SJSA1 (cell line): ENCODE measurements around the gene BAIAP2. TPM values are rescaled to one million over a fixed set of nuclear protein-coding genes. Genes with fewer than 3 reads are reported as not detected.
A peak's percentile ranks its signal among the peaks of the same experiment; 100 is the strongest.

ENCODE experiments used
- DNase-seq, 2 experiments: peaks; one replicate each; pipeline ENCODE4 v3.0.0-alpha.2; 2015 to 2020; ENCODE audit warnings: low spot score in 2 of 2, low read depth in 1 of 2
- H3K27ac ChIP-seq: fragments of 250-450 bp; sonication (Bioruptor Pico); 2 replicates; pipeline ENCODE4 v1.5.1; 2020; ENCODE audit warnings: mild to moderate bottlenecking, moderate library complexity
- H3K27me3 ChIP-seq: fragments of 250-450 bp; sonication (Bioruptor Pico); replicated peaks from 2 replicates; pipeline ENCODE4 v1.5.1; 2020; ENCODE audit warnings: mild to moderate bottlenecking, moderate library complexity
- H3K36me3 ChIP-seq: fragments of 250-450 bp; sonication (Bioruptor Pico); 2 replicates; pipeline ENCODE4 v1.5.1; 2020; ENCODE audit warnings: mild to moderate bottlenecking
- H3K4me1 ChIP-seq: fragments of 250-450 bp; sonication (Bioruptor Pico); replicated peaks from 2 replicates; pipeline ENCODE4 v1.6.1; 2021; ENCODE audit warnings: mild to moderate bottlenecking
- H3K4me3 ChIP-seq: fragments of 250-450 bp; sonication (Bioruptor Pico); 2 replicates; pipeline ENCODE4 v1.5.1; 2020; ENCODE audit warnings: mild to moderate bottlenecking
- H3K9me3 ChIP-seq: fragments of 250-450 bp; sonication (Bioruptor Pico); replicated peaks from 2 replicates; pipeline ENCODE4 v1.5.1; 2020; ENCODE audit warnings: mild to moderate bottlenecking
- total RNA-seq: library from RNA; depleted of rRNA; stranded (reverse); fragments of >200 nt; shearing (Covaris generic); gene quantifications from 2 replicates; pipeline ENCODE4 v1.2.3, GENCODE V29; 2014

Gene BAIAP2
- total RNA-seq, 1 experiment from 2014 or later = 37.6 TPM

DNA sequence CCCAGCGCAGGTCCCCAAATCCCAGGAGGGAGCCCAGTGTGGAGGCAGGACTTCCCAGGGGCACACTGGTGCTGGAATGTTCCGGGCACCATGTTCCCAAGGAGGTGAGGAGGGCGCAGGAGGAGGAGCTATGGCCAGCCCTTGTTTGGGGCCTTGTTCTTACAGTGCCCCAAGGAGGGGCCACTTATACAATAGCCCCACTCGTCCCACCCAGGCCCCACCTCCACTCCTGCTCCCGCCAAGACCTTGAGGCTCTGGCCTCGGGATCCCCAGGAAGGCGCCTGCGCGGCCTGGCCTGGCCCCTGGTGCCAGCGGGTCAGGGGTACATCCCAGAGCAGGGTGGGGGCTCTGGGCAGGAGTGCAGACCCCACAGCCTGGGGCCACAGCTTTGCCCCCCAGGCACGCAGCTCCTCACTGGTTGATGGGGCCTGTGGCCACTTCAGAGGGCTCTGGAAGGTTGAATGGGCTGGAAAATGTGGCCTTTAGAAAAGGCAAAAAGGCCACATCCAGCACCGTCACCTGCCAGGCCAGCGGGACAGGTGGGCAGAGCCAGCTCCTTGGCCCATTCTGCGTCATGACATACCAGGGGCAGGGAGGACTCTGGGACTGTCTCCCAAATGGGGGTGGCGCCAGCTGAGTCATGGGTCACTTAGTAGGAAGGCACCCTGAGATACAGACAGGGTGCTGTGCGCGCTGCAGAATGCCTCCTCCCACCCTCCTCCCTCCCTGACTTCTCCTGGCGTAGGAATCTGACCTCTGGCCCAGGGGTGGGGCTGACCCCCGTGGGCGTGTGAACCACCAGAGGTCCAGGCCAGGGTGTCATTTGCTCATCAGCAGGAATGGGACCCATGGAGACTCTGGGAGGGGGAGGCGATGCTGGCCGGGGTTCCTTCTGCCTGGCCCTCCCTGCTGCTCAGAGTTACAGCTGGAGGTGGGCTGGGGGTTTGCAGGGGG, 98.1 kb downstream of the BAIAP2 start:
- no peaks in the 10 kb centered on the region for H3K4me1 ChIP-seq
- no peak overlapping the region for H3K4me3 ChIP-seq
- peaks cover 7% of the 10 kb centered on the region for H3K9me3 ChIP-seq
- H3K27me3 ChIP-seq = peaks cover 23% of the 10 kb centered on the region
- H3K27ac ChIP-seq = no peak overlapping the region
- H3K36me3 ChIP-seq = no peaks in the 10 kb centered on the region
- no peak for DNase-seq

DNA sequence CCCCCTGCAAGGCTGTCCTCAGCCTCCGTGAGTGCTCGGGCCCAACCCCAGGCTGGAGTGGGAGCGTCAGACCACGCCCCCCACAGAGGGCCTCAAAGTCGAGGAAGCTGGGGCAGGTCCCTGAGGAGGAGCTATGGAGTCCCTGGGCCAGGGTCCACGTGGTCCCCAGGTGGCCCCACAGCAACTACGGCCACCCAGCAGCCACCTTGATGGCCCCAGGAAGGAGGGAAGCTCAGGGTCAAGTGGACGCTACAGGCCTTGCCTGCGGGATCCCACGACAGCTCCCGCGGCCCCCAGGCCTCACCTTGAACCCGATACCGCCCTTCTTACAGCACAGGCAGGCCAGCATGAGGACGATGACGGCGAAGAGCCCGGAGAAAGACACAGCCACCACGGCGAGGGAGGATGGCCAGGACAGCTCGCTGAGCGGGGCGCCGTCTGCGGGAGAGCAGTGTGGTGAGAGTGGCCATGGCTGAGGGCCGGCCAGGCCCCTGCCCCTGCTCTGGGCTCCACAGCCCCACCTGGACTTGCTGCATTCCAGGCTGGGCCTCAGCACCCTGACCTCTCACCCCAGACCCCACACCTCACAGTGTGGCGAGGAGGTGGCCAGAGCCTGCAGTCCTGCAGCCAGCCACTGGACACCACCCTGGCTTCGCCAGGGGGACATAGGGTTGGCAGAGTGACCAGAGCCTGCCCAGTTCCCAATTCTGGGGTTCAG, 99.3 kb downstream of the BAIAP2 start:
- peaks cover 15% of the 10 kb centered on the region for H3K9me3 ChIP-seq
- H3K27me3 ChIP-seq = peaks cover 15% of the 10 kb centered on the region
- H3K4me1 ChIP-seq = no peaks in the 10 kb centered on the region
- DNase-seq = no peak
- H3K27ac ChIP-seq = no peak overlapping the region
- no peak overlapping the region for H3K4me3 ChIP-seq
- no peaks in the 10 kb centered on the region for H3K36me3 ChIP-seq

GRCh38 chr17:81135505-81136278, 100.7 kb downstream of the BAIAP2 start:
- no peak overlapping the region for H3K27ac ChIP-seq
- no peaks in the 10 kb centered on the region for H3K36me3 ChIP-seq
- peaks cover 15% of the 10 kb centered on the region for H3K9me3 ChIP-seq
- no peak overlapping the region for H3K4me3 ChIP-seq
- H3K4me1 ChIP-seq = no peaks in the 10 kb centered on the region
- H3K27me3 ChIP-seq = peaks cover 8% of the 10 kb centered on the region
- DNase-seq = no peak

GRCh38 chr17:81136366-81136765, 101.4 kb downstream of the BAIAP2 start:
- no peaks in the 10 kb centered on the region for H3K4me1 ChIP-seq
- H3K4me3 ChIP-seq = no peak overlapping the region

GRCh38 chr17:81137248-81137647, 102.3 kb downstream of the BAIAP2 start:
- peaks cover 3% of the 10 kb centered on the region for H3K27me3 ChIP-seq
- H3K27ac ChIP-seq = no peak overlapping the region
- DNase-seq = no peak
- H3K4me1 ChIP-seq = peaks cover under 1% of the 10 kb centered on the region
- H3K36me3 ChIP-seq = no peaks in the 10 kb centered on the region
- H3K9me3 ChIP-seq = peaks cover 15% of the 10 kb centered on the region
- no peak overlapping the region for H3K4me3 ChIP-seq

More at GRCh38 chr17:81136366-81136765, 101.4 kb downstream of the BAIAP2 start:
- Histone ChIP-seq H3K36me3 (no peaks in the 10 kb centered on the region), H3K9me3 (peaks cover 15% of the 10 kb centered on the region), H3K27me3 (peaks cover 3% of the 10 kb centered on the region), H3K27ac (no peak overlapping the region)
- no peak for DNase-seq

DNA sequence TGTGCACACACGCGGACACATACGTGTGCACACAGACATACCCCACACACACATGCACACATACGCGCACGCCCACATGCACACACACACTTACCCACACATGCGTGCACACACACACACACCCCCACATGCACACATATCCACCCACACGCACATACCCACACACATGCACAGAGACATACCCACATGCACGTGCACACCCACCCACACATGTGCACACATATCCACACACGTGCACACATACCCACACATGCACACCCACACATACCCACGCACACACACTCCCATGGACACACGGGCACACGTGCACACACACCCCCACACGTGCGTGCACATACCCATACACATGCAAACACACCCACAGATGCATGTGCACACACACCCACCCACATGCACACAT, 103.1 kb downstream of the BAIAP2 start:
- no peaks in the 10 kb centered on the region for H3K36me3 ChIP-seq
- peaks cover 9% of the 10 kb centered on the region for H3K4me1 ChIP-seq
- no peak overlapping the region for H3K4me3 ChIP-seq
- peaks cover 15% of the 10 kb centered on the region for H3K9me3 ChIP-seq
- no peak for DNase-seq
- no peak overlapping the region for H3K27ac ChIP-seq
- peaks cover 3% of the 10 kb centered on the region; the same call in 1 of the 2 replicates for H3K27me3 ChIP-seq

GRCh38 chr17:81138500-81138899, 103.5 kb downstream of the BAIAP2 start:
- no peaks in the 10 kb centered on the region for H3K36me3 ChIP-seq
- H3K27me3 ChIP-seq = peaks cover 3% of the 10 kb centered on the region; the same call in 1 of the 2 replicates
- no peak overlapping the region for H3K27ac ChIP-seq
- no peak overlapping the region for H3K4me3 ChIP-seq
- H3K9me3 ChIP-seq = peaks cover 15% of the 10 kb centered on the region
- DNase-seq = no peak
- peaks cover 10% of the 10 kb centered on the region for H3K4me1 ChIP-seq

DNA sequence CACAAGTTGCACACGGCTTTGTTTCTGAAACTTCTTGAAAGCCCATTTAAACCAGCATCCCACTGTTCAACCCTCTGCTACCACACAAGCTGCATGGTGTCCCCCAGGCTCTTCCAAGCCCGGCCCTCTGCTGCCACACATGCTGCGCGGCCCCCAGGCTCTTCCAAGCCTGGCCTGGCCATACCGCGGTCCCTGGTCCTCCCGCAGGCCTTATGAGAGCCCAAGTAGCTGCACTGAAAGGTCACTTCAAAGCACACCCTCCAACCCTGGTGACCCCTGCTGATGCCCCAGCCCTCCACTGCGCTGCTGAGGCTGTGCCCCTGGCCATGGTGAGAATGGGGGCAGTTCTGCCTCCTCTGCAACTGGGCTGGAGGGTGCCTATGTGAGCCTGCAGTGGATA, 104.5 kb downstream of the BAIAP2 start:
- no peak overlapping the region for H3K4me3 ChIP-seq
- H3K27me3 ChIP-seq = peaks cover 3% of the 10 kb centered on the region; the same call in 1 of the 2 replicates
- H3K9me3 ChIP-seq = peaks cover 15% of the 10 kb centered on the region
- H3K27ac ChIP-seq = no peak overlapping the region
- peaks cover 10% of the 10 kb centered on the region for H3K4me1 ChIP-seq
- no peak for DNase-seq
- no peaks in the 10 kb centered on the region for H3K36me3 ChIP-seq

- DNase-seq = no peak
- no peak overlapping the region for H3K4me3 ChIP-seq
- H3K36me3 ChIP-seq = no peaks in the 10 kb centered on the region
- H3K27ac ChIP-seq = no peak overlapping the region
- peaks cover 10% of the 10 kb centered on the region for H3K4me1 ChIP-seq
- peaks cover 3% of the 10 kb centered on the region; the same call in 1 of the 2 replicates for H3K27me3 ChIP-seq
- peaks cover 15% of the 10 kb centered on the region for H3K9me3 ChIP-seq
Observed at GRCh38 chr17:81140018-81140417, 105.1 kb downstream of the BAIAP2 start.

DNA sequence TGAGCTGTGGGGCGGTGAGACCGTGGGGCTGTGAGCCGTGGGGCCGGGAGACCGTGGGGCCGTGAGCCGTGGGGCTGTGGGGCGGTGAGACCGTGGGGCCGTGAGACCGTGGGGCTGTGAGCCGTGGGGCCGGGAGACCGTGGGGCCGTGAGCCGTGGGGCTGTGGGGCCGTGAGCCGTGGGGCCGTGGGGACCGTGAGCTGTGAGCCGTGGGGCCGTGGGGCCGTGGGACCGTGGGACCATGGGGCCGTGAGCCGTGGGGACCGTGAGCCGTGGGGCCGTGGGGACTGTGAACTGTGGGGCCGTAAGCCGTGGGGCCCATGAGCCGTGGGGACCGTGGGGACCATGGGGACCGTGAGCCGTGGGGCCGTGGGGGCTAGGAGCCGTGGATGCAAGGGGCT, 105.7 kb downstream of the BAIAP2 start:
- Histone ChIP-seq H3K27ac (no peak overlapping the region), H3K9me3 (peaks cover 15% of the 10 kb centered on the region), H3K36me3 (no peaks in the 10 kb centered on the region), H3K4me1 (peaks cover 10% of the 10 kb centered on the region), H3K27me3 (no peaks in the 10 kb centered on the region; the same call in 1 of the 2 replicates), H3K4me3 (no peak overlapping the region)
- DNase-seq = no peak

GRCh38 chr17:81142301-81143199, 107.6 kb downstream of the BAIAP2 start:
- H3K36me3 ChIP-seq = no peaks in the 10 kb centered on the region
- peaks cover 12% of the 10 kb centered on the region for H3K9me3 ChIP-seq
- no peak overlapping the region for H3K4me3 ChIP-seq
- peaks cover 10% of the 10 kb centered on the region for H3K4me1 ChIP-seq
- H3K27ac ChIP-seq = no peak overlapping the region
- peak; percentile 75 to 91 for DNase-seq
- peaks cover 2% of the 10 kb centered on the region; the same call in 1 of the 2 replicates for H3K27me3 ChIP-seq

DNA sequence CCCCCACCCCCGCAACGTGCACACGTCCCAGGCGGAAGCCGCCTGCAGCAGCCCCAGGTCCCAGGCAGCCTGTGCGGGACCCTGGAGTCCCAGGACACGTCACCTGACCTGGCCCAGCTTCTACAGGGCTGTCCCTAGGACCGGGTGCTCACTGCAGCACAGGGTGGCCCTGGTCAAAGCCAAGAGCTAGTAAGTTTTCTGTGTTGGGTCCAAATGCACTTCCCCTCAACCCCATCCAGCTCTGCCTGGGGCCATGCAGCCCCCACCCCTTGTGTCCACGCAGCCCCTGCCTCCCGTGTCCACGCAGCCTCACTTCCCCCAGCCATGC, 108.2 kb downstream of the BAIAP2 start:
- Histone ChIP-seq H3K9me3 (peaks cover 6% of the 10 kb centered on the region), H3K27me3 (peaks cover 3% of the 10 kb centered on the region; the same call in 1 of the 2 replicates), H3K4me1 (peaks cover 10% of the 10 kb centered on the region), H3K27ac (no peak overlapping the region), H3K4me3 (no peak overlapping the region), H3K36me3 (no peaks in the 10 kb centered on the region)
- no peak for DNase-seq
